ENCODE results near the gene LRRC7.

DNA sequence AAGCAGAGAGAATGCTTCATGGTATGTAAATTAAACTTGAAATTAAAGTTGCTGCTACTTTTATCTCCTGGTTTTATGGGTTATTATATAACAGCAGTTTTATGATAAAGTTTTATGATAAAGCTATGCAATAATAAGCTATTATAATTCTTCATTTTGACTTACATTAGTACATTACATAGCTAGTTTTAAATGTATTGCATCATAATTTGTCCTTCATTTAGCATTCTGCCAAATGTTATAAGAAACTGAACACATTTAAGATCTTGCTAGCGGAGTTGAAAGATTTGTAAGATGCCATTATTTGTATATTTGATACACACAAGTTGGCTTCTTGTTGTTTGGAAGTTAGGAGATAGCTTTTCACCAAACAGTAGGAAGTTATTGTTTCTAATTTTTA lies 536.0 kb downstream of the LRRC7 start:
- no peak for TF ChIP-seq EP300 (conservative IDR thresholded peaks at IDR 0.05; ENCODE audit: poor library complexity, severe bottlenecking)
- no peak for TF ChIP-seq SMC3 (conservative IDR thresholded peaks at IDR 0.05; ENCODE audit: poor library complexity)
- TF ChIP-seq MXI1 (conservative IDR thresholded peaks at IDR 0.05; ENCODE audit: poor library complexity, severe bottlenecking): no peak
- TF ChIP-seq, protein P1, sequence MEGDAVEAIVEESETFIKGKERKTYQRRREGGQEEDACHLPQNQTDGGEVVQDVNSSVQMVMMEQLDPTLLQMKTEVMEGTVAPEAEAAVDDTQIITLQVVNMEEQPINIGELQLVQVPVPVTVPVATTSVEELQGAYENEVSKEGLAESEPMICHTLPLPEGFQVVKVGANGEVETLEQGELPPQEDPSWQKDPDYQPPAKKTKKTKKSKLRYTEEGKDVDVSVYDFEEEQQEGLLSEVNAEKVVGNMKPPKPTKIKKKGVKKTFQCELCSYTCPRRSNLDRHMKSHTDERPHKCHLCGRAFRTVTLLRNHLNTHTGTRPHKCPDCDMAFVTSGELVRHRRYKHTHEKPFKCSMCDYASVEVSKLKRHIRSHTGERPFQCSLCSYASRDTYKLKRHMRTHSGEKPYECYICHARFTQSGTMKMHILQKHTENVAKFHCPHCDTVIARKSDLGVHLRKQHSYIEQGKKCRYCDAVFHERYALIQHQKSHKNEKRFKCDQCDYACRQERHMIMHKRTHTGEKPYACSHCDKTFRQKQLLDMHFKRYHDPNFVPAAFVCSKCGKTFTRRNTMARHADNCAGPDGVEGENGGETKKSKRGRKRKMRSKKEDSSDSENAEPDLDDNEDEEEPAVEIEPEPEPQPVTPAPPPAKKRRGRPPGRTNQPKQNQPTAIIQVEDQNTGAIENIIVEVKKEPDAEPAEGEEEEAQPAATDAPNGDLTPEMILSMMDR (IDR thresholded peaks at IDR 0.05; ENCODE audit: poor library complexity, severe bottlenecking): no peak
- TF ChIP-seq POLR2AphosphoS5 (IDR thresholded peaks at IDR 0.05): no peak
- no peak for TF ChIP-seq TAF1 (IDR thresholded peaks at IDR 0.05; ENCODE audit: low read depth)

Measured in neural cell (in vitro differentiated cells).